ENCODE results near the gene MMP24.
"Not testable (repeated sequence)": the region's sequence is repeated elsewhere in the genome, so short reads cannot be mapped to it uniquely, and the experiment has no call there.

MMP24 gene

DNA sequence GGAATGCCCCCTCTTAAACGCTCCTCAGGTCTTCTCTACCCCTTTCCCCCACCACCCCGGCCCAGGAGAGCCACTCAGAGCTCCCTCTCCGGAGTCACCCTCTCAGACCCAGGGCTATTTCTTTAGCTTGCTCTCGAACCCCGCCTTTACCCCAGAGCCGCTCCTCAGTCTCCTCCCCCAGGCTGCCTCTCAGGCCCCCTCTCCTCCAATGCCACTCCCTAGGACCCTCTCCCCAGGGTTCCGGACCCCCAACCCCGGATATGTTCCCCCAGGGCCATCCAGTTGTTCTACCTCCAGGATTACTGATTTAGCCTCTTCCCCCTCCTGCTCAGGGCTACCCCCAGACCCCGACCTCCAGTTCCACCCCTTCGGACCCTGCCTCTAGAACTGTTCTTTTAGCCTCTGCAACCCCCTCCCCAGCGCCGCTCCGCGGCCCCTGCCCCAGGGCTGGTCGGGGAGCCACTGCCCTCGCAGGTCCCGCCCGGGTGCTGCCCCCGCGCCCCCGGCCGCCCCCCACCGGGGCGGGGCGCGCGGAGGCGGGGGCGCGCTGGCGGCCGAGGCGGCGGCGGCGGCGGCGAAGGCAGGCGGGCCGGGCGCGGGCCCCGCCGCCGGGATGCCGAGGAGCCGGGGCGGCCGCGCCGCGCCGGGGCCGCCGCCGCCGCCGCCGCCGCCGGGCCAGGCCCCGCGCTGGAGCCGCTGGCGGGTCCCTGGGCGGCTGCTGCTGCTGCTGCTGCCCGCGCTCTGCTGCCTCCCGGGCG, at the start of gene MMP24:
MMP24 (plus strand) TSS at position 565 of the 758 bp plus-strand sequence; CDS start at position 614, 49 bp downstream.
- no peak for DNase-seq

DNA sequence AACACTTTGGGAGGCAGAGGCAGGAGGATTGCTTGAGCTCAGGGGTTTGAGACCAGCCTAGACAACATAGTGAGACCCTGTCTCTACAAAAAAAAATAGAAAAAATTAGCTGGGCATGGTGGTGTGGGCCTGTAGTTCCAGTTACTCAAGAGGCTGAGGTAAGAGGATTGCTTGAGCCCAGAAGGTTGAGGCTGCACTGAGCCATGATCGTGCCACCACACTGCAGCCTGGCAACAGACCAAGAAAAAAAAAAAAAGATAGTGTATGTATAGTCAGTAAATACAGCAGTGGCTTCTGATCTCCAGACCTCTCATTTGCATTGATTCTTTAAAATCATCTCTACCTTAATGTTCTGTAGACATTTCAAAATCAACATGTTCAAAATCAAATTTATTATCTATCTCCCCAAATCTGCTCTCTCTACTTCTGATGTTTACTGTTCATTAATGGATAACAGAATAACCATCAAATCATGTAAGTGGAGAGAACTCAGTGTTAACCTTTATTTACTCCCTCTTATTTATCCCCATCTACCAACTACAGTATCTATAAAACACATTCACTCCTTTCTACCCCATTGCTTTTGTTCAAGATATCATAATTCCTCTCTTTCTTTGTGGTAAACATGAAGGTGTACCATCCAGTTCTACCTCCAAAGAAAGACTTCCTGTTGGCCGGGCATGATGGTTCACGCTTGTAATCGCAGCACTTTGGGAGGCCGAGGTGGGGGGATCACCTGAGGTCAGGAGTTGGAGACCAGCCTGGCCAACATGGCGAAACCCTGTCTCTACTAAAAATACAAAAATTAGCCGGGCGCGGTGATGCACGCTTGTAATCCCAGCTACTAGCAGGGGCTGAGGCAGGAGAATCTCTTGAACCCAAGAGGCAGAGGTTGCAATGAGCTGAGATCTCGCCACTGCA, 46.9 kb upstream of the MMP24 start:
- DNase-seq = no peak

DNA sequence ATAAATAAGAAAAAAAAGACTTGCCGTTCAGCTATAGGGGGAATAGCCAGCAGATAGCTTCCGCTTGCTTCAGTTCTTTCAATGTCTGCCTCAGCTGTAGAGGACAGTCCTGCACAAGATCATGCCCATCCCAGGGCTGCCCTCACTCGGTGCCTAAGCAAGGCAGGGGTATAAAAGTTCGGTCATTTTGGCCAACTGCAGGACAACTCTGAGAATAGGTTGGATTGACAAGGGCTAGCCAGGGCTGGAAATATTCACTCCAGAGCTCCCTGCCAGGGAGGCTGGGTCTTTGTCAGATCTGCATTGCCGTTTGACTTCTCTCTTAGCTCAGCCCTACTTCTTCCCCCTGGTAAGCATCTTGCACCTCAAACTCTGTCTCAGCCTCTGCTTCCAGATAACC, 46.2 kb upstream of the MMP24 start:
- no peak for DNase-seq

GRCh38 chr20:35181731-35182130, 44.8 kb upstream of the MMP24 start:
- DNase-seq = no peak

GRCh38 chr20:35186691-35187289, 39.7 kb upstream of the MMP24 start:
- DNase-seq = not testable (repeated sequence)

DNA sequence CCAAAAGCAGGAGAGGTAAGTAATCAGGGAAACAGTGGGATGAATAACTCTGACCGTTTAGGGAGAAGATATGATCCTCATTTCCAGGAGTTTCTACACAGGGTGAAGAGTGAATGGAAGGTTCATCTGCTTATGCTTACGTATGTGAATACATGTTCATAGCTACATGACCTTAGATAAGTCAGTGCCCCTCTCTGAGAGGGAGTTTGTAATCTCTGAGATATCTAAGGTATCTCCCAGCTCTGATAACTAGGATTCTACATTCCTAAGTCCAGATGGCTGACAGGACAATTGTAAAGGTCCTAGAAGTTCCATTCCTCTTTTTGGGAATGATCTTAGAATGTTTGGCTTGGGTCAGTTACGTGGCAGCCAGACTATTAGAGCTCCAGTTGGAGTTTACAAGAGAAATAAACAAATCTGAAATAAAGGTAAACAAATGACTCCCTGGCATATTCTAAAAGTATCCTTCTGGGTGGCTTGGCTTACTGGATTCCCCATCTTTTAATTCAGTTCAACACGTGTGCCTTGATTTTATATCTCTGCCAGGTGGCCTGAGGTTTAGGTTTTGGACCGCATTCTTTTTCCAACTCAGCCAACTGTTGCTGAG, 38.8 kb upstream of the MMP24 start:
- no peak for DNase-seq

DNA sequence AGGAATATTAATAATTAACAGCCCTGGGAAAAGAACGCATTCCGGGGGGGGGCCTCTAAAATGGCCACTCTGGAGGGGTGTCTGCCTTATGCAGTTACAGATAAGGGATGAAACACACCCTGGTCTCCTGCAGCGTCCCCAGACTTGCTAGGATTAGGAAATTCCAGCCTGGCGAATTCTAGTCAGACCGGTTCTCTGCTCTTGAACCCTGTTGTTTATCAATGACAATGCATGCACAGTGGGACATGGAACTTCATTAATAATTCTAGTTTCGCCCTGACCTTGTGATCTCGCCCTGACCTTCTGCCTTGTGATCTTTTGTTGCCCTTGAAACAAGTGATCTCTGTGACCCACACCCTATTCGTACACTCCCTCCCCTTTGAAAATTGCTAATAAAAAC, 37.3 kb upstream of the MMP24 start:
- not testable (repeated sequence) for DNase-seq

DNA sequence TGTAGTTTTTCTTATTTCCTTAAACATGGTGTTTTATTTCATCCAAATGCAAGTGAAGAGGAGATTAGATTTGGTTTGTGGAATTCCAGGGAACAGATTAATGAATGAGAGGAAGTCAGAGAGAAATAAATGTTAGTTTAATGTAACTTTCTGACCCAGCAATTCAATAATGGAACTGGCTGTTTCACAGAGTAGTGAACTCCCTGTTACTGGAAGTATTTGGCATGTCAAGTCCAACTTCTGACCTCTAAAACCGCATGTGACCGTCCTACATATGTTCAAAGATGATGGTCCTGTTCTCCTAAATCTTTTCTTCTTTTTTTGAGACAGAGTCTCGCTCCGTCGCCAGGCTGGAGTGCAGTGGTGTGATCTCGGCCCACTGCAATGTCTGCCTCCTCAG, 35.9 kb upstream of the MMP24 start:
- DNase-seq = no peak

DNA sequence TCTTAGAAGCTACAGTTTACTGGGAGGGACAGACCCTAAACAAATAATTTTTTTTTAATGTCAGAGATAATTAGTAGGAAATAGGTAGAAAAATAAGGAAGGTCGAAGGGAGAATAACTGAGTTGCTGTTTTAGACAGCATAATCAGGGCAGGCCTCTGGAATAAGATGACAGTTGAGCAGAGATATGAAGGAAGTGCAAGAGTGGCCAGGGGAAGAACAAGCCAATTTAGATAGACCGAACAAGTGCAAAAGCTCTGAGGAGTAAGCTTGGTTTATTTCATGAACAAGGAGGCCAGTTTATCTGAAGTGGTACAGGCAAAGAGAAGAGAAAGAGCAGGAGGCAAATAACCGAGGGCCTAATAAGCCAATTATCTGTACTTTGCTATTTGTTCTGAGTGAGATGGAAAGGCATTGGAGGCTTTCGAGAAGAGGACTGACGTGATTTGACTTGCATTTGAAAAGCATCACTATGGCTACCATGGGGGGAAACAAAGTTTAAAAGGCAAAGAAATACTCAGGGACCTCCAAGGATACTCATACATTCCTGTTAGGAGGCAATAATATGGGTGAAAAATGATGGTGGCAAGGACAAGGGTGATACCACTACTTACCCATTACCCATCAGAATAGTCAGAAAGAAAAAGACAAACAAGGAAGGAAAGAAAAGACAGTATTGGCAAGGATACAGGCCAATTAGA, 34.9 kb upstream of the MMP24 start:
- no peak for DNase-seq

DNA sequence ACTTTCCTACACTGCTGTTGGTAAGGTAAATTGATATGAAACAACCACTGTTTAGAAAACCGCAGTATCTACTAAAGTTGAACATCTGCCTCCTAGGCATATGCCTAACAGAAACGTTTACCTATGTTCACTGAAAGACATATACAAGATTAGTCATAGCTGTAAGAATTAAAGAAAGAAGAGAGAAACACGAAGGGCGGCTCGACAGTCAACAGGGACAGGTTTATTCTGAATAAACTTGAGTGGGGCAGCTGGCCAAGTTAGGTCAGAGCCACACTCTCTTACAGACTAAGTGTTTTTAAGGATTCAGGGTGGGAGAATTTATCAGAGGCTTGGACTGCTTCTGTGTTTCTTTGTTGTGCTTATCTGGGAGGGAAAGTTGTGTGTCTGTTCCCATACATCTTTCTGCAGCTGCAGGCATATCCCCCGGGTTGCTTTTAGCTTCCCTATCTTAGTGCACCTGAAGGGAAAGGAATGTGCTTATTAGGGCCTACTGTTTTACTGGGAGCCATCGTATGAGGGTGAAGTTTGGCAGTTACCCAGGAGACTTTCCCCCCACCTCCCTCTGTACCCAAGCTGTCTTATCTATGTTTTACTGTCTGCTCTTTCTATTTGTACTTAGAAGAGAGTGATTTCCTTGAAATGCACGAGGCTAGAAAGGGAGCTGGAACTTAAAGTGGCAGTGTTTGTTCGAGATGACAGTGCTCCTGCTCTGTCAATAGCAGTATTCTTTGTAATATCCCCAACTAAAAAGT, 34.2 kb upstream of the MMP24 start:
- no peak for DNase-seq

- DNase-seq = not testable (repeated sequence)
These were observed 33.3 kb upstream of the MMP24 start for GRCh38 chr20:35193031-35193791.

DNA sequence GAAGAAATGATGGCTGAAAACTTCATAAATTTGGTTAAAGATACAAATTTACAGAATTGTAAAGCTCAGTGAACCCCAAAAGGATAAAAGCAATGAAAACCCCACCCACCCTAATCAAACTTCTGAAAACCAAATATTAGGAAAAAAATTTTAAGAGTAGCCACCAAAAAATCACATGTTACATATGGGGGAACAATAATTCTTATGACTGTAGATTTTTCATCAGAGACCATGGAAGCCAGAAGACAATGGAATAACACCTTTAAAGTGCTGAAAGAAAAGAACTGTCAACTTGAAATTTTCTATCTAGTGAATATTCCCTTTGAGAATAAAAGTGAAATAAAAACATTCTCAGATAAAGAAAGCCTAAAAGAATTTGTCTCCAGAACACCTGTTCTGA, 30.2 kb upstream of the MMP24 start:
- no peak for DNase-seq

DNA sequence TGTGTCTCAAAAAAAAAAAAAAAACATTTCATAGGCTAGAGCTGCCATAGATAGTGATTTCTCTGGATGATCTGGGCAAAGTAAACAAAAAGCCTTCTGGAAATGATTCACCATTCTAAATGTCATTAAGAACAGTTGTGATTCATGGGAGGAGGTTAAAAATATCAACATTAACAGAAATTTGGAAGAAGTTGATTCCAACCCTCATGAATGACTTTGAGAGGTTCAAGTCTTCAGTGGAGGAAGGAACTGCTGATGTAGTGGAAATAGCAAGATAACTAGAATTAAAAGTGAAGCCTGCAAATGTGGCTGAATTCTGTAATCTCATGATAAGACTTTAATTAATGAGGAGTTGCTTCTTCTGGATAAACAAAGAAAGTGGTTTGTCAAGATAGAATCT, 26.8 kb upstream of the MMP24 start:
- no peak for DNase-seq

DNA sequence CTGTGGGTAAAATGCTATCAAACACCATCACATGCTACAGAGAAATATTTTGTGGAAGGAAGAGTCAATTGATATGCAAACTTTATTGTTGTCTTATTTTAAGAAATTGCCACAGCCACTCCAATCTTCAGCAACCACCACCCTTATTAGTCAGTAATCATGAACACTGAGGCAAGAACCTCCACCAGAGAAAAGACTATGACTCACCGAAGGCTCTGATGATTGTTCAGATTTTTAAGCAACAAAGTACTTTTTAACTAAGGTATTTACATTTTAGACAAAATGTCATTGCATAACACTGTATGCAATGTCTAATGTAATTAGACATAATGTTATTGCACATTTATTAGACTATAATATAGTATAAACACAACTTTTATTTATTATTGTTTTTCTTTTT, 26.2 kb upstream of the MMP24 start:
- DNase-seq = no peak

DNA sequence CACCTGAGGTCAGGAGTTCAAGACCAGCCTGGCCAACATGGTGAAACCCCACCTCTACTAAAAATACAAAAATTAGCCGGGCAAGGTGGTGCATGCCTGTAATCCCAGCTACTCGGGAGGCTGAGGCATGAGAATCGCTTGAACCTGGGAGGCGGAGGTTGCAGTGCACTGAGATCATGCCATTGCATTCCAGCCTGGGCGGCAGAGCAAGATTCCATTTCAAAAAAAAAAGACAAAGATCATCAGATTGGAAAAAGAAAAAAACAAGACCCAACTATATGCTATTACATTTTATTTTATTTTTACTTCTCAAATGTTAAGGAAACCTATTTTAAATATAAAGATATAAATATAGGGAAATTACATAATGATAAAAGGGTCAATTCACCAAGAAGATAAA, 25.0 kb upstream of the MMP24 start:
- not testable (repeated sequence) for DNase-seq

- DNase-seq = no peak
These were observed 19.7 kb upstream of the MMP24 start for GRCh38 chr20:35206802-35207201.

- DNase-seq = peak; percentile 80
These were observed 18.4 kb upstream of the MMP24 start for GRCh38 chr20:35207950-35208611.

DNA sequence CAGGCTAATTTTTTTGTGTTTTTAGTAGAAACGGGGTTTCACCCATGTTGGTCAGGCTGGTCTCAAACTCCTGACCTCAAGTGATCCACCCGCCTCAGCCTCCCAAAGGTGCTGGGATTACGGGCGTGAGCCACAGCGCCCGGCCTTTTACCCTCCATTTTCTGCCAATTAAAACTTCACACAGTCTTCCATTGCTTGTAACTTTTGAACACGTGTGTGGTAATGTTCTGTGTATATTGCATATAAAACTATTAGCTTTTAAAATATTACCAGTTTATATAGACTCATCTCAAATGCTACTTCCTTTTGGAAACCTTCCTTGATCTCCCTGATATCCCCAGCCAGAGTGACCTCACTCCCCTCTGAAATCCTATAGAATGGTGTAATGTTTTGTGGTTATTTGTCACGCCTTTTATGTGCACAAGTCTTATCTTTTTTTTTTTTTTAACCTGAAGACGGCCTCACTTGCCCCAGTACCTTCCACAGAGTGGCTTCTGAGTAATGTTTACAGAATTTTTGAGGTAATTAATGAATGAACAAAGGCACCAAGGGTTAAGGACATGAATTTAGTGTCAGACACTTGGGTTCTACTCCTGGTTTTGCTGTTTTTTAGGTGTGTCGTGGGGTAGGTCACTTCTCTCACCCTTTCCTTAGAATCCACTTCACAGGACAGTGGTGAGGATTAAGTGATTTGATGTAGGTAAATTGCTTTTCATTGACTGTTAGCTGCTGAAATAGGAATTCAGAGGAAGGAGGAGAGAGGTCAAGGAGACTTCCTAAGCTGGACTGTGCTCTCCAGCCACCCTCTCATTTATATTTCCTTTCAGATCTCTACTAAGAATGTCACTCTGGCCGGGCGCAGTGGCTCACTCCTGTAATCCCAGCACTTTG, 11.2 kb upstream of the MMP24 start:
- no peak for DNase-seq

GRCh38 chr20:35216541-35216940, 9.9 kb upstream of the MMP24 start:
- no peak for DNase-seq

Measured in right hindlimb (tissue), 1 donor.